ENCODE measurements around the gene TRIB2. TPM values are rescaled to one million over a fixed set of nuclear protein-coding genes. Genes with fewer than 3 reads are reported as not detected.

The TRIB2 gene
- total and polyA plus RNA-seq, 4 donors, result 6.7 to 27.8 (median 12.3) TPM

DNA sequence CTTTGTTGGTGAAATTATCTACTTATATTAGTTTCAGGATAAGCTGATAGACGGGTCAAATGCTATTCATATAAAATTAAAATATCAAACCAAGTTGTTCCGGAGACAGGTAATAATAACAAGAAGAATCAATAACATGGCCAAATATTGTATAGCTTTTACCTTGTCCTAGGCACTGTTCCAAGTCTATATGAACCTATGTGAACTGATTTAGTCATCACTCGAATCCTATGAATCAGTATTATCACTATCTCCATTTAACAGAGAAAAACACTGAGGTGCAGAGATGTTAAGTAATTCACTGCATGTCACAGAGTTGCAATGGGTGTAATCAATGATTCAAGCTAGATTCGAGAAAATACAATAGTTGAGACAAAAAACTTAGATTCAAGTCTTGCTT lies 40.0 kb upstream of the TRIB2 start:
- TF ChIP-seq, protein P1, sequence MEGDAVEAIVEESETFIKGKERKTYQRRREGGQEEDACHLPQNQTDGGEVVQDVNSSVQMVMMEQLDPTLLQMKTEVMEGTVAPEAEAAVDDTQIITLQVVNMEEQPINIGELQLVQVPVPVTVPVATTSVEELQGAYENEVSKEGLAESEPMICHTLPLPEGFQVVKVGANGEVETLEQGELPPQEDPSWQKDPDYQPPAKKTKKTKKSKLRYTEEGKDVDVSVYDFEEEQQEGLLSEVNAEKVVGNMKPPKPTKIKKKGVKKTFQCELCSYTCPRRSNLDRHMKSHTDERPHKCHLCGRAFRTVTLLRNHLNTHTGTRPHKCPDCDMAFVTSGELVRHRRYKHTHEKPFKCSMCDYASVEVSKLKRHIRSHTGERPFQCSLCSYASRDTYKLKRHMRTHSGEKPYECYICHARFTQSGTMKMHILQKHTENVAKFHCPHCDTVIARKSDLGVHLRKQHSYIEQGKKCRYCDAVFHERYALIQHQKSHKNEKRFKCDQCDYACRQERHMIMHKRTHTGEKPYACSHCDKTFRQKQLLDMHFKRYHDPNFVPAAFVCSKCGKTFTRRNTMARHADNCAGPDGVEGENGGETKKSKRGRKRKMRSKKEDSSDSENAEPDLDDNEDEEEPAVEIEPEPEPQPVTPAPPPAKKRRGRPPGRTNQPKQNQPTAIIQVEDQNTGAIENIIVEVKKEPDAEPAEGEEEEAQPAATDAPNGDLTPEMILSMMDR (IDR thresholded peaks at IDR 0.05; ENCODE audit: low read depth, low read length, missing input control), result no peak
- no peak for TF ChIP-seq SP1 (IDR thresholded peaks at IDR 0.05)
- TF ChIP-seq NR2F2 (IDR thresholded peaks at IDR 0.05), result no peak
- TF ChIP-seq HNF4G (IDR thresholded peaks at IDR 0.05), result no peak
- no peak for TF ChIP-seq HNF4A (conservative IDR thresholded peaks at IDR 0.05)
- no peak for TF ChIP-seq RXRA (IDR thresholded peaks at IDR 0.05)
- TF ChIP-seq RAD21 (IDR thresholded peaks at IDR 0.05), result no peak
- TF ChIP-seq, protein P2, sequence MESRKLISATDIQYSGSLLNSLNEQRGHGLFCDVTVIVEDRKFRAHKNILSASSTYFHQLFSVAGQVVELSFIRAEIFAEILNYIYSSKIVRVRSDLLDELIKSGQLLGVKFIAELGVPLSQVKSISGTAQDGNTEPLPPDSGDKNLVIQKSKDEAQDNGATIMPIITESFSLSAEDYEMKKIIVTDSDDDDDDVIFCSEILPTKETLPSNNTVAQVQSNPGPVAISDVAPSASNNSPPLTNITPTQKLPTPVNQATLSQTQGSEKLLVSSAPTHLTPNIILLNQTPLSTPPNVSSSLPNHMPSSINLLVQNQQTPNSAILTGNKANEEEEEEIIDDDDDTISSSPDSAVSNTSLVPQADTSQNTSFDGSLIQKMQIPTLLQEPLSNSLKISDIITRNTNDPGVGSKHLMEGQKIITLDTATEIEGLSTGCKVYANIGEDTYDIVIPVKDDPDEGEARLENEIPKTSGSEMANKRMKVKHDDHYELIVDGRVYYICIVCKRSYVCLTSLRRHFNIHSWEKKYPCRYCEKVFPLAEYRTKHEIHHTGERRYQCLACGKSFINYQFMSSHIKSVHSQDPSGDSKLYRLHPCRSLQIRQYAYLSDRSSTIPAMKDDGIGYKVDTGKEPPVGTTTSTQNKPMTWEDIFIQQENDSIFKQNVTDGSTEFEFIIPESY (IDR thresholded peaks at IDR 0.05), result no peak
- H3K4me1 ChIP-seq (ENCODE audit: control insufficient read depth in 4 of 4, insufficient read depth in 4 of 4, low read length in 3 of 4), result no peaks in the 10 kb centered on the region
- H3K9ac ChIP-seq (ENCODE audit: low read depth in 1 of 2, low read length in 2 of 2), result no peak overlapping the region
- no peak overlapping the region for H3K27ac ChIP-seq (ENCODE audit: low read depth in 1 of 2, low read length in 2 of 2)
- 84% methylated on average over 4 of the region's 4 CpGs for WGBS
- H3K4me3 ChIP-seq (ENCODE audit: low read depth in 1 of 3, low read length in 3 of 3), result no peak overlapping the region
- no peaks in the 10 kb centered on the region for H3K9me3 ChIP-seq (ENCODE audit: control insufficient read depth in 4 of 4, low read length in 3 of 4)
- H3K36me3 ChIP-seq (ENCODE audit: control insufficient read depth in 4 of 4, insufficient read depth in 3 of 4, low read depth in 1 of 4, low read length in 3 of 4), result no peaks in the 10 kb centered on the region
- no peak for DNase-seq (ENCODE audit: low spot score)
- no peaks in the 10 kb centered on the region for H3K27me3 ChIP-seq (ENCODE audit: control insufficient read depth in 4 of 4, insufficient read depth in 4 of 4, low read length in 3 of 4)

DNA sequence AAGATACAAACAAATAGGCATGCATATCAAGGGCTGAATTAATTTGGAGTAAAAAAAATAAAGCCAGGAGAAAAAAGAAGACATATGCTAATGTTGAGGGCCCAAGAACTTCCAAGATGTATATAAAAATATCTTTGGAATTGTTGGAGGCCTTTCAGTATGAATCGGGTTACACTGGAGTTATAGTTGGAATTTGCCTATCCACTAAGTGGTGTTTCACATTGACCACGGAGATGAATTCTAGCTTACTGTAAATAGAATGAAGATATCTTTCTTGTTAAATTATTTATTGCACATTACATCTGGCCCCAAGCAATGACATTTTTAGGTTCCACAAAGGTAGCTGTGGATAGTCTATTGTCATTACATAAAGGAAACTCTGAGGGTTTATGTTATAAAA lies 38.5 kb upstream of the TRIB2 start:
- TF ChIP-seq, protein P1 (IDR thresholded peaks at IDR 0.05; ENCODE audit: low read depth, low read length, missing input control), result no peak
- TF ChIP-seq, protein P2 (IDR thresholded peaks at IDR 0.05), result no peak
- no peak for TF ChIP-seq NR2F2 (IDR thresholded peaks at IDR 0.05)
- no peak for DNase-seq (ENCODE audit: low spot score)

More for the DNA sequence above, 38.5 kb upstream of the TRIB2 start:
- WGBS, result 93% methylated on average over 2 of the region's 2 CpGs
- Histone ChIP-seq H3K4me1 (ENCODE audit: control insufficient read depth in 4 of 4, insufficient read depth in 4 of 4, low read length in 3 of 4) (no peaks in the 10 kb centered on the region), H3K9me3 (ENCODE audit: control insufficient read depth in 4 of 4, low read length in 3 of 4) (no peaks in the 10 kb centered on the region), H3K27me3 (ENCODE audit: control insufficient read depth in 4 of 4, insufficient read depth in 4 of 4, low read length in 3 of 4) (peaks cover 0 to 4% (median 0%) of the 10 kb centered on the region in 4 donors), H3K27ac (ENCODE audit: low read depth in 1 of 2, low read length in 2 of 2) (no peak overlapping the region), H3K4me3 (ENCODE audit: low read depth in 1 of 3, low read length in 3 of 3) (no peak overlapping the region), H3K36me3 (ENCODE audit: control insufficient read depth in 4 of 4, insufficient read depth in 3 of 4, low read depth in 1 of 4, low read length in 3 of 4) (no peaks in the 10 kb centered on the region), H3K9ac (ENCODE audit: low read depth in 1 of 2, low read length in 2 of 2) (no peak overlapping the region)

Data from liver (tissue), 9 donors.